CD4-positive, CD25-positive, alpha-beta regulatory T cell (primary cell): ENCODE measurements around the gene IFNL3. TPM values are rescaled to one million over a fixed set of nuclear protein-coding genes. Genes with fewer than 3 reads are reported as not detected.

Source experiments
- ATAC-seq, 2 donors: fragments of 150-1000 bp; cut with Tn5 transposase; one replicate each; pipeline ENCODE4 v1.10.0; 2021; ENCODE audit warnings: low read depth in 2 of 2, moderate number of reproducible peaks in 2 of 2, moderate library complexity in 1 of 2
- DNase-seq, 3 donors: peaks; one replicate each; pipeline versions ENCODE4 v3.0.0 to v3.0.0-alpha.2; 2012 to 2022; ENCODE audit warnings: mixed read lengths in 1 of 3
- H3K27ac ChIP-seq: one replicate; pipeline ENCODE4 v1.7.0; 2013; ENCODE audit warnings: mild to moderate bottlenecking, low read length; ENCODE audit not compliant: insufficient read depth, poor library complexity, severe bottlenecking
- H3K27me3 ChIP-seq: one replicate; pipeline ENCODE4 v1.7.0; 2013; ENCODE audit warnings: low read length; ENCODE audit not compliant: control insufficient read depth, insufficient read depth
- H3K36me3 ChIP-seq: one replicate; pipeline ENCODE4 v1.7.0; 2013; ENCODE audit warnings: mild to moderate bottlenecking, low read length, moderate library complexity; ENCODE audit not compliant: control insufficient read depth, insufficient read depth
- H3K4me1 ChIP-seq: 2 replicates; pipeline ENCODE4 v1.7.0; 2013; ENCODE audit warnings: mild to moderate bottlenecking, low read length; ENCODE audit not compliant: insufficient read depth, control insufficient read depth, poor library complexity, severe bottlenecking
- H3K4me3 ChIP-seq: one replicate; pipeline ENCODE4 v1.7.0; 2013; ENCODE audit warnings: low read depth, mild to moderate bottlenecking, low read length, moderate library complexity
- H3K9me3 ChIP-seq, 2 experiments: 1 replicate in 1 of 2; 2 replicates in 1 of 2; pipeline ENCODE4 v1.7.0; 2013; ENCODE audit warnings: low read length in 2 of 2, mild to moderate bottlenecking in 1 of 2, moderate library complexity in 1 of 2; ENCODE audit not compliant: control insufficient read depth in 2 of 2
- H3K27ac Mint-ChIP-seq, 3 donors: one replicate each; pipeline ENCODE4 v1.8.0; 2020 to 2022; ENCODE audit warnings: mild to moderate bottlenecking in 3 of 3, mixed read lengths in 3 of 3, moderate library complexity in 2 of 3
- H3K27me3 Mint-ChIP-seq: one replicate; pipeline ENCODE4 v1.8.0; 2022; ENCODE audit warnings: mild to moderate bottlenecking, mixed read lengths
- H3K36me3 Mint-ChIP-seq: one replicate; pipeline ENCODE4 v1.8.0; 2020; ENCODE audit warnings: mixed read lengths
- H3K4me1 Mint-ChIP-seq, 4 donors: one replicate each; pipeline ENCODE4 v1.8.0; 2020 to 2022; ENCODE audit warnings: mixed read lengths in 4 of 4, mild to moderate bottlenecking in 1 of 4
- H3K4me3 Mint-ChIP-seq, 4 donors: one replicate each; pipeline ENCODE4 v1.8.0; 2020 to 2022; ENCODE audit warnings: mild to moderate bottlenecking in 4 of 4, mixed read lengths in 4 of 4, moderate library complexity in 3 of 4
- H3K9me3 Mint-ChIP-seq, 7 donors: one replicate each; pipeline ENCODE4 v1.8.0; 2020 to 2022; ENCODE audit warnings: mixed read lengths in 7 of 7, mild to moderate bottlenecking in 3 of 7, moderate library complexity in 2 of 7
- polyA plus RNA-seq, 4 donors: library from polyadenylated mRNA; unstranded; fragments of 300-500 nt; fragmentation: Illumina TruSeq; gene quantifications; one replicate each; pipeline ENCODE4 v1.2.3, GENCODE V29; 2021
- total RNA-seq: library from RNA; stranded (reverse); gene quantifications from one replicate; pipeline ENCODE4 v1.2.3, GENCODE V29; 2022

IFNL3 gene
- total and polyA plus RNA-seq, 5 donors from 2014 or later: not detected

- DNase-seq: no peak
- H3K4me3 ChIP-seq: no peak overlapping the region
- Mint-ChIP-seq H3K9me3 (no peaks in the 10 kb centered on the region), H3K36me3 (no peaks in the 10 kb centered on the region), H3K27ac (no peak overlapping the region), H3K4me3 (no peak overlapping the region), H3K4me1 (no peaks in the 10 kb centered on the region), H3K27me3 (peaks cover 19% of the 10 kb centered on the region)
- ATAC-seq: no peak
- no peaks in the 10 kb centered on the region for H3K4me1 ChIP-seq
- H3K27me3 ChIP-seq: no peaks in the 10 kb centered on the region
- H3K36me3 ChIP-seq: no peaks in the 10 kb centered on the region
- H3K9me3 ChIP-seq: no peaks in the 10 kb centered on the region
- no peak overlapping the region for H3K27ac ChIP-seq
These were observed 35.6 kb downstream of the IFNL3 start for GRCh38 chr19:39209196-39209595.

- ATAC-seq: no peak
- Histone ChIP-seq H3K27ac (no peak overlapping the region), H3K36me3 (no peaks in the 10 kb centered on the region), H3K4me1 (no peaks in the 10 kb centered on the region), H3K4me3 (no peak overlapping the region), H3K9me3 (no peaks in the 10 kb centered on the region), H3K27me3 (peaks cover 1% of the 10 kb centered on the region)
- peak overlapping the region in 2 of 3 donors; percentile 5 to 46 for H3K27ac Mint-ChIP-seq
- H3K27me3 Mint-ChIP-seq: peaks cover 19% of the 10 kb centered on the region
- no peaks in the 10 kb centered on the region for H3K9me3 Mint-ChIP-seq
- H3K4me1 Mint-ChIP-seq: no peaks in the 10 kb centered on the region
- DNase-seq: no peak
- no peaks in the 10 kb centered on the region for H3K36me3 Mint-ChIP-seq
- no peak overlapping the region for H3K4me3 Mint-ChIP-seq
These were observed 36.5 kb downstream of the IFNL3 start for GRCh38 chr19:39208175-39208795.

- no peaks in the 10 kb centered on the region for H3K36me3 ChIP-seq
- ATAC-seq: no peak
- peaks cover 4% of the 10 kb centered on the region for H3K27me3 ChIP-seq
- H3K9me3 Mint-ChIP-seq: no peaks in the 10 kb centered on the region
- H3K4me1 Mint-ChIP-seq: no peaks in the 10 kb centered on the region
- no peak for DNase-seq
- peaks cover 23% of the 10 kb centered on the region for H3K27me3 Mint-ChIP-seq
- H3K27ac Mint-ChIP-seq: no peak overlapping the region
- H3K27ac ChIP-seq: no peak overlapping the region
- H3K4me3 Mint-ChIP-seq: no peak overlapping the region
- no peak overlapping the region for H3K4me3 ChIP-seq
- no peaks in the 10 kb centered on the region for H3K9me3 ChIP-seq
- H3K4me1 ChIP-seq: no peaks in the 10 kb centered on the region
- no peaks in the 10 kb centered on the region for H3K36me3 Mint-ChIP-seq
These were observed 37.4 kb downstream of the IFNL3 start for GRCh38 chr19:39207293-39207836.

GRCh38 chr19:39206122-39206521, 38.7 kb downstream of the IFNL3 start:
- Mint-ChIP-seq H3K36me3 (no peaks in the 10 kb centered on the region), H3K4me1 (no peaks in the 10 kb centered on the region), H3K27ac (peak overlapping the region in 1 of 3 donors; percentile 74), H3K27me3 (peaks cover 35% of the 10 kb centered on the region), H3K4me3 (no peak overlapping the region), H3K9me3 (no peaks in the 10 kb centered on the region)
- Histone ChIP-seq H3K4me3 (no peak overlapping the region), H3K4me1 (no peaks in the 10 kb centered on the region), H3K36me3 (no peaks in the 10 kb centered on the region), H3K9me3 (no peaks in the 10 kb centered on the region), H3K27me3 (peaks cover 4% of the 10 kb centered on the region), H3K27ac (no peak overlapping the region)
- ATAC-seq (no peak), DNase-seq (no peak)

- H3K27ac Mint-ChIP-seq: peak overlapping the region in 1 of 3 donors; percentile 35
- H3K4me3 Mint-ChIP-seq: no peak overlapping the region
- H3K4me1 ChIP-seq: no peaks in the 10 kb centered on the region
- DNase-seq (no peak), ATAC-seq (no peak)
- no peak overlapping the region for H3K27ac ChIP-seq
- no peak overlapping the region for H3K4me3 ChIP-seq
- H3K9me3 Mint-ChIP-seq: no peaks in the 10 kb centered on the region
- H3K9me3 ChIP-seq: no peaks in the 10 kb centered on the region
- peaks cover 4% of the 10 kb centered on the region for H3K27me3 ChIP-seq
- H3K27me3 Mint-ChIP-seq: peaks cover 42% of the 10 kb centered on the region
- H3K4me1 Mint-ChIP-seq: no peaks in the 10 kb centered on the region
- no peaks in the 10 kb centered on the region for H3K36me3 ChIP-seq
- H3K36me3 Mint-ChIP-seq: no peaks in the 10 kb centered on the region
These were observed 39.4 kb downstream of the IFNL3 start for GRCh38 chr19:39205449-39205764.

GRCh38 chr19:39203372-39204341, 41.1 kb downstream of the IFNL3 start, which contains the start of gene SYCN:
Gene SYCN, minus strand, starts transcription at chr19:39204263. Its CDS starts 9 bp downstream, at chr19:39204254.
- no peaks in the 10 kb centered on the region for H3K9me3 Mint-ChIP-seq
- H3K4me3 Mint-ChIP-seq: no peak within 1 kb of the TSS

GRCh38 chr19:39202998-39203355, 41.8 kb downstream of the IFNL3 start:
- Mint-ChIP-seq H3K27ac (no peak overlapping the region), H3K36me3 (no peaks in the 10 kb centered on the region)
- no peak for ATAC-seq

More at GRCh38 chr19:39203372-39204341, 41.1 kb downstream of the IFNL3 start, which contains the start of gene SYCN:
- Histone ChIP-seq H3K4me1 (no peaks in the 10 kb centered on the region), H3K27me3 (peaks cover 4% of the 10 kb centered on the region), H3K36me3 (no peaks in the 10 kb centered on the region), H3K9me3 (no peaks in the 10 kb centered on the region), H3K27ac (no peak within 1 kb of the TSS), H3K4me3 (no peak within 1 kb of the TSS)
- Mint-ChIP-seq H3K27ac (peak within 1 kb of the TSS in 1 of 3 donors; percentile 86), H3K36me3 (no peaks in the 10 kb centered on the region), H3K4me1 (no peaks in the 10 kb centered on the region), H3K27me3 (peaks cover 53% of the 10 kb centered on the region)
- no peak for ATAC-seq
- no peak for DNase-seq

More at GRCh38 chr19:39202998-39203355, 41.8 kb downstream of the IFNL3 start:
- Histone ChIP-seq H3K36me3 (no peaks in the 10 kb centered on the region), H3K4me1 (no peaks in the 10 kb centered on the region), H3K27me3 (peaks cover 4% of the 10 kb centered on the region), H3K9me3 (no peaks in the 10 kb centered on the region), H3K4me3 (no peak overlapping the region), H3K27ac (no peak overlapping the region)
- DNase-seq: no peak
- Mint-ChIP-seq H3K27me3 (peaks cover 53% of the 10 kb centered on the region), H3K4me1 (no peaks in the 10 kb centered on the region), H3K9me3 (no peaks in the 10 kb centered on the region), H3K4me3 (no peak overlapping the region)
